Sigmoid colon (tissue), 4 donors: ENCODE data around the gene CREB3L2.

Experiments used
- CTCF ChIP-seq, 4 experiments: fragments of 450-650 bp in 3 of 4; fragments of 200-600 bp in 1 of 4; IDR thresholded peaks; one replicate each; pipeline ENCODE4 v1.5.1; 2016 to 2019; ENCODE audit warnings: antibody characterized with exemption in 4 of 4, mild to moderate bottlenecking in 3 of 4, moderate library complexity in 2 of 4
- EP300 ChIP-seq, 4 donors: sonication (generic); formaldehyde crosslinking; IDR thresholded peaks; one replicate each; pipeline ENCODE4 v1.6.1; 2017; ENCODE audit warnings: antibody characterized with exemption in 4 of 4
- POLR2A ChIP-seq, 2 donors: fragments of 450-650 bp; IDR thresholded peaks; one replicate each; pipeline ENCODE4 v1.6.1; 2016; ENCODE audit warnings: antibody characterized with exemption in 2 of 2, mild to moderate bottlenecking in 2 of 2, moderate library complexity in 2 of 2

GRCh38 chr7:137925754-137926153 lies 76.1 kb downstream of the CREB3L2 start:
- TF ChIP-seq CTCF (IDR thresholded peaks at IDR 0.05) (no peak), POLR2A (IDR thresholded peaks at IDR 0.05) (no peak), EP300 (IDR thresholded peaks at IDR 0.05) (no peak)
